PFSK-1 (cell line): ENCODE results near the gene MYO5B.

Experiments
- FOXP2 ChIP-seq: optimal IDR thresholded peaks from 2 replicates; pipeline ENCODE3; 2011; ENCODE audit warnings: borderline replicate concordance, control low read depth, inconsistent platforms; ENCODE audit not compliant: insufficient read depth; ENCODE audit errors: extremely low read length, extremely low read depth
- POLR2AphosphoS5 ChIP-seq: IDR thresholded peaks from 2 replicates; pipeline ENCODE4 v1.6.1; 2012; ENCODE audit warnings: low read depth, mild to moderate bottlenecking, control low read depth, low read length, moderate library complexity
- SIN3A ChIP-seq: IDR thresholded peaks from 2 replicates; pipeline ENCODE4 v1.6.1; 2012; ENCODE audit warnings: mild to moderate bottlenecking, low read length, moderate library complexity, borderline replicate concordance; ENCODE audit not compliant: insufficient read depth
- TAF1 ChIP-seq: IDR thresholded peaks from 2 replicates; pipeline ENCODE4 v1.6.1; 2012; ENCODE audit warnings: low read length, control low read depth, borderline replicate concordance; ENCODE audit not compliant: insufficient read depth
- TF ChIP-seq, protein P1 (sequence below), 2 experiments: IDR thresholded peaks; 2 replicates each; pipeline versions ENCODE4 v1.6.1 to v1.8.0; 2011 to 2012; ENCODE audit warnings: low read depth in 2 of 2, low read length in 2 of 2, control low read depth in 1 of 2, inconsistent platforms in 1 of 2, mild to moderate bottlenecking in 1 of 2, moderate library complexity in 1 of 2; ENCODE audit not compliant: insufficient read depth in 1 of 2

The MYO5B gene

DNA sequence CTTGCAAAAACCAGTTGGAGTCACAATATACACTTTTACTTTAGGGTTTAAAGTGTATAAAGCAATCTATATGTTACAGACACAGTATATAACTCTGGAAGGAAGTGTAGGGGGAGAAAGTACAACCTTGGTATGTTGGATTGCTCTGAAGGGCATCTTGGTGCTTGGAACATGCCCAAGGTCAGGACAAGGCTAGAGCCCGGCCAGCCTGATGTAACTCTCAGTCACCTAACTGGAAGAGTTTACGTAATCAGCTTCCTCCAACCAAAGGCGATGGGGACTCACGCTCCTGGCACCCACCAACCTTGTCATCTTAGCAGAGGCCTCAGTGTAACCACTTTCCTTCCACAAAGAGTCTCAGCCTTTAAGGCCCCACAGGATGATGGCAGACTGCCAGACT lies 200.5 kb downstream of the MYO5B start:
- TF ChIP-seq, protein P1, sequence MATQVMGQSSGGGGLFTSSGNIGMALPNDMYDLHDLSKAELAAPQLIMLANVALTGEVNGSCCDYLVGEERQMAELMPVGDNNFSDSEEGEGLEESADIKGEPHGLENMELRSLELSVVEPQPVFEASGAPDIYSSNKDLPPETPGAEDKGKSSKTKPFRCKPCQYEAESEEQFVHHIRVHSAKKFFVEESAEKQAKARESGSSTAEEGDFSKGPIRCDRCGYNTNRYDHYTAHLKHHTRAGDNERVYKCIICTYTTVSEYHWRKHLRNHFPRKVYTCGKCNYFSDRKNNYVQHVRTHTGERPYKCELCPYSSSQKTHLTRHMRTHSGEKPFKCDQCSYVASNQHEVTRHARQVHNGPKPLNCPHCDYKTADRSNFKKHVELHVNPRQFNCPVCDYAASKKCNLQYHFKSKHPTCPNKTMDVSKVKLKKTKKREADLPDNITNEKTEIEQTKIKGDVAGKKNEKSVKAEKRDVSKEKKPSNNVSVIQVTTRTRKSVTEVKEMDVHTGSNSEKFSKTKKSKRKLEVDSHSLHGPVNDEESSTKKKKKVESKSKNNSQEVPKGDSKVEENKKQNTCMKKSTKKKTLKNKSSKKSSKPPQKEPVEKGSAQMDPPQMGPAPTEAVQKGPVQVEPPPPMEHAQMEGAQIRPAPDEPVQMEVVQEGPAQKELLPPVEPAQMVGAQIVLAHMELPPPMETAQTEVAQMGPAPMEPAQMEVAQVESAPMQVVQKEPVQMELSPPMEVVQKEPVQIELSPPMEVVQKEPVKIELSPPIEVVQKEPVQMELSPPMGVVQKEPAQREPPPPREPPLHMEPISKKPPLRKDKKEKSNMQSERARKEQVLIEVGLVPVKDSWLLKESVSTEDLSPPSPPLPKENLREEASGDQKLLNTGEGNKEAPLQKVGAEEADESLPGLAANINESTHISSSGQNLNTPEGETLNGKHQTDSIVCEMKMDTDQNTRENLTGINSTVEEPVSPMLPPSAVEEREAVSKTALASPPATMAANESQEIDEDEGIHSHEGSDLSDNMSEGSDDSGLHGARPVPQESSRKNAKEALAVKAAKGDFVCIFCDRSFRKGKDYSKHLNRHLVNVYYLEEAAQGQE (IDR thresholded peaks at IDR 0.05; ENCODE audit: insufficient read depth in 1 of 2, low read depth in 2 of 2, low read length in 2 of 2): no peak
- TF ChIP-seq SIN3A (no peak), TAF1 (no peak), FOXP2 (no peak), POLR2AphosphoS5 (no peak)

DNA sequence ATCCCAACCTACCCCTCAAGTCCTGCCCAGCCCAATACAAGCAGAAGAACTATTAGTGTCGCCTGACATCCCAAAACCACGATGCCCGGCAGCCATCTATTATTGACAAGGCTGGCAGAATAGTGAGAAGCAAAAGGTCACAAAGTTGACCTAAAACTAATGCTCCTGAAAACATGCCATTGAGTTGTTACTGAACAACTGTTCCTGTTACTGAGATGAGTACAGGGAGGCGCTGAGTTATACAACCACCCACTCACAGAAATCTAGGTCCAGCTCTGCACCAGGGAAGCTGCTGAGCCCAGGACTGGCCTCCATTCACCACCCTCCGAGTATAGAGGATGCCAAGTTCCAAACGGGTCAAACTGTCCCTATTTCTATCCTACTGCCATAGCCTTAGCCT lies 201.6 kb downstream of the MYO5B start:
- TF ChIP-seq POLR2AphosphoS5: no peak
- no peak for TF ChIP-seq TAF1
- TF ChIP-seq FOXP2: no peak
- TF ChIP-seq SIN3A: no peak
- TF ChIP-seq, protein P1 (IDR thresholded peaks at IDR 0.05; ENCODE audit: insufficient read depth in 1 of 2, low read depth in 2 of 2, low read length in 2 of 2): no peak

DNA sequence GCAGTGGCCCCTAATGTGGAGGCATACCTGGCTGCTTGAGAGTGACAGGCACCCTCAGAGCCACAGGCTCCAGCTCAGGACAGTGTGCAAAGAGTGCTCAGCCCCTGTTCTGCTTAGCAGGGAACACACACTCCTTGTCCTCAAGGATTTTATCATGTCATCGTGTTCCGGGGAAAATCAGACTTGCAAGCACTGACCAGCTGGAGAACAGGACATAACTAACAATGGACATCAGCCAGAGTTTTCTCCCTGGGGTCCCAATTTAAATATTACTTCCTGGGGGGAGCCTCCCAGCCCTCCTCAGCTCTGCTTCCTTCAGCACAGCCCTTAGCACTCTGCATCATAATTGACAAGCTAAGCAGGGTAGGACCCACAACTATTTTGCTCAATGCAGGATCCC lies 206.2 kb downstream of the MYO5B start:
- TF ChIP-seq POLR2AphosphoS5: no peak
- no peak for TF ChIP-seq TAF1
- no peak for TF ChIP-seq FOXP2
- TF ChIP-seq, protein P1 (IDR thresholded peaks at IDR 0.05; ENCODE audit: insufficient read depth in 1 of 2, low read depth in 2 of 2, low read length in 2 of 2): no peak
- TF ChIP-seq SIN3A: no peak

DNA sequence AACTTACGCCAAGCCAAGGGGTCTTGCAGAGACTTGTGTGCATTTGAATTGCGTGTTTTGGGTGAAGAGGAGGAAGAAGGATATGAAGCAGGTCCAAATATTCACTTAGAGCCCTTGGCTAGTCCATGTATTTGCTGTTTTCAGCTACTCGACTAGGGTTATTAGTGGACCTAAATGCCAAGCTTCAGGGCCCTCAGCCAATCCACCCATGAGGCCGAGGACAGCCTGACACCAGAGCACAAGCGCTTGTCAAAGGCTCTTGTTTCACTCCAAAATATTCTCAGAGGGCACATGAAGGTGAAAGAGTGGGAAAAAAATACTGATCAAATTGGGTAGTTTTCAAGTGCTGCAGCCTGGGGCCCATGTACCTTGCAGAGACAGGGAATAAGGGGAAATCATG lies 206.8 kb downstream of the MYO5B start:
- TF ChIP-seq POLR2AphosphoS5 (no peak), SIN3A (no peak), FOXP2 (no peak), TAF1 (no peak)
- TF ChIP-seq, protein P1 (IDR thresholded peaks at IDR 0.05; ENCODE audit: insufficient read depth in 1 of 2, low read depth in 2 of 2, low read length in 2 of 2): no peak

DNA sequence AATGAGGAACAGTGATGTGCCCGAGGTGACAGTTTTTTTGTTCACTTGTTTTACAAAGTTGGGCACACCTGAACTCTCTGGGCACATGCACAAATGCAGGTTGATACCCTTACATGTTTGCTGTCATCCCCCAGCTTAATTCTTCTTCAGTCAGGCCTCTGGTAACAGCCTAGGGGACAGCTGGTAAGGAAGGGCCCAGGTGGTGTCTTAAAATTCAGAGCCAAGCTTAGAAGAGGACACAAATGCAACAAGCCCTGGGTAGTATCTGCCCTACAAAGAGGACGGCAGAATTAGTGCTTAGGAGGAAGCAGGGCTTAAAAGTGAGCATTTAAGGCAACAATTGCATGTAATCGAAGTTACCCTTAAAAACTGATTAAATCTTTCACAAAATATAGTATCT lies 209.7 kb downstream of the MYO5B start:
- no peak for TF ChIP-seq POLR2AphosphoS5
- TF ChIP-seq, protein P1 (IDR thresholded peaks at IDR 0.05; ENCODE audit: insufficient read depth in 1 of 2, low read depth in 2 of 2, low read length in 2 of 2): no peak
- no peak for TF ChIP-seq FOXP2
- no peak for TF ChIP-seq TAF1
- no peak for TF ChIP-seq SIN3A
